Measurements from ENCODE around the gene CRY2.

CRY2 gene

GRCh38 chr11:45919806-45920530 lies 72.7 kb downstream of the CRY2 start:
- peak; percentile 18 for DNase-seq

GRCh38 chr11:45920531-45921477 lies 73.5 kb downstream of the CRY2 start:
- DNase-seq = peak; percentile 11

- DNase-seq = peak; percentile 16
These were observed 74.5 kb downstream of the CRY2 start for GRCh38 chr11:45921561-45922424.

- DNase-seq = peak; percentile 55
These were observed 75.3 kb downstream of the CRY2 start, which contains the start of gene LARGE2 for GRCh38 chr11:45922425-45923082. Gene LARGE2, plus strand, starts transcription at chr11:45922656. Its CDS starts 227 bp downstream, at chr11:45922883.

GRCh38 chr11:45924036-45924915 lies 77.0 kb downstream of the CRY2 start:
- DNase-seq = no peak

- DNase-seq = no peak
These were observed 77.7 kb downstream of the CRY2 start for GRCh38 chr11:45924927-45925326.

- no peak for DNase-seq
These were observed 78.3 kb downstream of the CRY2 start for GRCh38 chr11:45925550-45925949.

GRCh38 chr11:45926001-45926401 lies 78.7 kb downstream of the CRY2 start:
- no peak for DNase-seq

- DNase-seq = no peak
These were observed 79.5 kb downstream of the CRY2 start for GRCh38 chr11:45926536-45927331.

GRCh38 chr11:45927332-45927683 lies 80.0 kb downstream of the CRY2 start:
- no peak for DNase-seq

GRCh38 chr11:45927684-45928413 lies 80.6 kb downstream of the CRY2 start:
- no peak for DNase-seq

GRCh38 chr11:45928535-45929215 lies 81.4 kb downstream of the CRY2 start:
- no peak for DNase-seq

GRCh38 chr11:45929486-45930030 lies 82.3 kb downstream of the CRY2 start:
- no peak for DNase-seq

GRCh38 chr11:45930031-45930794 lies 82.9 kb downstream of the CRY2 start:
- DNase-seq = no peak

GRCh38 chr11:45930951-45931570 lies 83.8 kb downstream of the CRY2 start:
- no peak for DNase-seq

- no peak for DNase-seq
These were observed 84.5 kb downstream of the CRY2 start for GRCh38 chr11:45931739-45932138.

GRCh38 chr11:45932217-45932616 lies 84.9 kb downstream of the CRY2 start:
- no peak for DNase-seq
